Heart left ventricle (tissue), 16 donors: Measurements from ENCODE around the gene SMC5. TPM values are rescaled to one million over a fixed set of nuclear protein-coding genes. Genes with fewer than 3 reads are reported as not detected.

Experiments
- ATAC-seq, 4 donors: fragments of 200-7000 bp; cut with Tn5 transposase; one replicate each; pipeline ENCODE4 v1.9.1; 2020 to 2022; ENCODE audit warnings: moderate library complexity in 4 of 4, mild to moderate bottlenecking in 3 of 4, moderate number of reproducible peaks in 1 of 4
- DNase-seq, 5 donors: peaks; one replicate each; pipeline ENCODE4 v3.0.0-alpha.2; 2020
- H3K27ac ChIP-seq, 12 donors: fragments of 200-600 bp; sonication (generic) in 4 of 12; one replicate each; pipeline versions ENCODE4 v1.5.0 to v1.8.0; 2016 to 2022; ENCODE audit warnings: mild to moderate bottlenecking in 2 of 12
- H3K27me3 ChIP-seq, 9 donors: fragments of 200-600 bp; sonication (generic) in 2 of 9; one replicate each; pipeline versions ENCODE4 v1.5.1 to v1.8.0; 2016 to 2022; ENCODE audit warnings: mild to moderate bottlenecking in 3 of 9
- H3K36me3 ChIP-seq, 9 donors: fragments of 200-600 bp; sonication (generic) in 2 of 9; one replicate each; pipeline versions ENCODE4 v1.5.0 to v1.8.0; 2018 to 2022; ENCODE audit warnings: mild to moderate bottlenecking in 2 of 9
- H3K4me1 ChIP-seq, 12 donors: fragments of 200-600 bp; sonication (generic) in 4 of 12; one replicate each; pipeline versions ENCODE4 v1.5.0 to v1.8.0; 2016 to 2022; ENCODE audit warnings: mild to moderate bottlenecking in 3 of 12
- H3K4me3 ChIP-seq, 12 donors: fragments of 200-600 bp; sonication (generic) in 4 of 12; one replicate each; pipeline versions ENCODE4 v1.5.0 to v1.8.0; 2017 to 2022; ENCODE audit warnings: mild to moderate bottlenecking in 9 of 12, moderate library complexity in 4 of 12
- H3K9me3 ChIP-seq, 12 donors: fragments of 200-600 bp; sonication (generic) in 4 of 12; one replicate each; pipeline versions ENCODE4 v1.5.0 to v1.8.0; 2016 to 2022; ENCODE audit warnings: mild to moderate bottlenecking in 1 of 12
- CTCF ChIP-seq, 12 donors: fragments of 200-600 bp; sonication (generic) in 4 of 12; IDR thresholded peaks; one replicate each; pipeline versions ENCODE4 v1.5.0 to v1.8.0; 2018 to 2022; ENCODE audit warnings: antibody characterized with exemption in 12 of 12, mild to moderate bottlenecking in 5 of 12
- POLR2A ChIP-seq, 2 donors: fragments of 450-650 bp; IDR thresholded peaks; one replicate each; pipeline ENCODE4 v1.6.1; 2017; ENCODE audit warnings: antibody characterized with exemption in 2 of 2, mild to moderate bottlenecking in 2 of 2, moderate library complexity in 2 of 2
- WGBS, 4 donors: extraction: QIAGEN DNeasy Blood & Tissue Kit in 2 of 4; methylation state at CpG; one replicate each; pipeline versions ENCODE4 v1.1.5 to v1.1.7; 2013 to 2018; 5-methylcytosine and 5-hydroxymethylcytosine counted together
- intact Hi-C, 10 donors: fragments of 100-400 bp; cut with DNase I; formaldehyde crosslinking; loops; one replicate each; pipeline versions ENCODE4 v1.11.1 to v1.14.2; 2022
- polyA plus RNA-seq, 2 donors: library from polyadenylated mRNA; stranded (reverse); fragments of 200-250 nt; gene quantifications; one replicate each; pipeline ENCODE4 v1.2.3, GENCODE V29; 2013
- total RNA-seq, 9 donors: library from RNA; depleted of rRNA in 2 of 9; stranded (reverse); fragments of >200 nt in 2 of 9; fragmentation: NEBNext Ultra II Directional in 3 of 9; extraction: Animal tissue kit (Norgen Biotek cat#: 25700) in 3 of 9; gene quantifications; one replicate each; pipeline versions ENCODE4 v1.1.0 to v1.2.4, GENCODE V29; 2016 to 2023
- donor health status: ischemic (EF 13 %, LVEDD 7.1; RV severe dilation, severe dysfunction).
- donor health status: healthy with polysubstance abuse.
- donor health status: DM: no; HTN: yes; CAD: no.
- donor health status: DM: no; HTN: no; CAD: no.
- donor health status: ischemic (EF 25% LVEDD 6.9; RV normal size, moderate dysfunction).
- donor health status: ischemic (EF 25% LVEDD 5.7; RV mildly dilated, moderate dysfunction).
- donor health status: healthy.
- donor health status: DM: yes; HTN: yes; CAD: no.
- donor health status: ischemic (EF 35%, LVEDD 5.7; RV mildly dilated, moderate dysfunction).
- donor health status: nonischemic (EF 11% LVEDD 7.7; RV severe dilation, severe dysfunction).
- donor health status: DM: yes; HTN: yes; CAD: no.
- donor health status: PGD.
- donor health status: ischemic (EF 29% LVEDD 5.4; RV normal size, mild dysfunction).
- donor health status: nonischemic (EF 23%, LVEDD 6.1; RV moderate dilation, normal function).

SMC5 gene
- total and polyA plus RNA-seq, 11 donors: 6.8 to 14.6 (median 11.0) TPM

- H3K4me3 ChIP-seq: peak overlapping the region; percentile 70 to 97 (median 85)
- H3K4me1 ChIP-seq: peaks cover 5 to 53% (median 41%) of the 10 kb centered on the region in 12 donors
- intact Hi-C loops: loop anchor here in 3 of 10 donors (2.0 to 10.0 kb wide), 3 partner anchors 283 to 347 kb away; no protein-coding TSS in a partner anchor
- peak overlapping the region; percentile 86 to 97 (median 94) for H3K27ac ChIP-seq
- H3K9me3 ChIP-seq: no peaks in the 10 kb centered on the region
- TF ChIP-seq CTCF (IDR thresholded peaks at IDR 0.05): no peak
- no peak for TF ChIP-seq POLR2A (IDR thresholded peaks at IDR 0.05)
- no peaks in the 10 kb centered on the region for H3K27me3 ChIP-seq
- peaks cover 0 to 17% (median 0%) of the 10 kb centered on the region in 9 donors for H3K36me3 ChIP-seq
- 5 to 8% (median 5%) methylated on average over 26 to 27 of the region's 27 CpGs for WGBS, 4 donors
- DNase-seq (peak in 3 of 5 donors; percentile 23 to 31 (median 29)), ATAC-seq (peak; percentile 61 to 78 (median 66))
These were observed 637 bp upstream of the SMC5 start for GRCh38 chr9:70257991-70258691.

DNA sequence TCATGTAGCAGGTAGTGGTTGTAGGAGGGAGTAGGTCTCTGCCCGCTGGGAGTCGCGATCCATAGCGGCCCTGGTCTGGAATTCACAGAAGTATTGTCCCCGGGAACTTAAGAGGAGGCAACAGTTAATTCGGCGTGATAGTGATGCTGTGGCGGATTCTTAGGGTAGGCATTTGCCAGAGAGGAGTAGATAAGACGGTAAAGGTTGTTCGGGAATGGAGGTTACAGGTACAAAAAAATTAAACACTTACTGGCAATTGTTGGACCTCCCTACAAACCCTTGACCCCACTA, 679 bp downstream of the SMC5 start:
- peaks cover 5 to 62% (median 48%) of the 10 kb centered on the region in 12 donors for H3K4me1 ChIP-seq
- DNase-seq (no peak), ATAC-seq (no peak)
- H3K4me3 ChIP-seq: peak overlapping the region; percentile 70 to 97 (median 85)
- no peaks in the 10 kb centered on the region for H3K9me3 ChIP-seq
- H3K27ac ChIP-seq: peak overlapping the region; percentile 86 to 97 (median 94)
- no peak for TF ChIP-seq CTCF (IDR thresholded peaks at IDR 0.05)
- no peak for TF ChIP-seq POLR2A (IDR thresholded peaks at IDR 0.05)
- 1 to 4% (median 2%) methylated on average over 10 of the region's 10 CpGs for WGBS, 4 donors
- H3K27me3 ChIP-seq: no peaks in the 10 kb centered on the region
- intact Hi-C loops: loop anchor here in 3 of 10 donors (2.0 to 10.0 kb wide), 3 partner anchors 285 to 345 kb away; no protein-coding TSS in a partner anchor
- peaks cover 0 to 23% (median 6%) of the 10 kb centered on the region in 9 donors for H3K36me3 ChIP-seq

DNA sequence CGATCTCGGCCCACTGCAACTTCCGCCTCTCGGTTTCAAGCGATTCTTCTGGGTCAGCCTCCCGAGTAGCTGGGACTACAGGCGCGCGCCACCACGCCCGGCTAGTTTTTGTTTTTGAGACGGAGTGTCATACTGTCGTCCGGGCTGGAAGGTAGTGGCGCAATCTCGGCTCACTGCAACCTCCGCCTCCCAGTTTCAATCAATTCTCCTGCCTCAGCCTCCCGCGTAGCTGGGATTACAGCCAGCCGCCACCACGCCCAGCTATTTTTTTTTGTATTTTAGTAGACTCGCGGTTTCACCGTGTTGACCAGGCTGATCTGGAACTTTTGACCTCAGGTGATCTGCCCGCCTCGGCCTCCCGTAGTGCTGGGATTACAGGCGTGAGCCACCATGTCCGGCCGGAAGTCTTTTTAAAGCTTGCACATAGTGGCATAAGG, 1.2 kb downstream of the SMC5 start:
- DNase-seq: peak in 1 of 5 donors; percentile 35
- H3K4me3 ChIP-seq: peak overlapping the region; percentile 70 to 97 (median 85)
- intact Hi-C loops: loop anchor here in 3 of 10 donors (5.0 to 10.0 kb wide), 3 partner anchors 155 to 505 kb away; partner anchors contain the start of gene KLF9 (in 2 of the 3)
- TF ChIP-seq POLR2A (IDR thresholded peaks at IDR 0.05) (no peak), CTCF (IDR thresholded peaks at IDR 0.05) (no peak)
- H3K36me3 ChIP-seq: peaks cover 0 to 29% (median 12%) of the 10 kb centered on the region in 9 donors
- H3K4me1 ChIP-seq: peaks cover 5 to 63% (median 48%) of the 10 kb centered on the region in 12 donors
- ATAC-seq: no peak
- 93 to 95% (median 94%) methylated on average over 30 of the region's 30 CpGs for WGBS, 4 donors
- H3K27me3 ChIP-seq: no peaks in the 10 kb centered on the region
- H3K9me3 ChIP-seq: no peaks in the 10 kb centered on the region
- H3K27ac ChIP-seq: peak overlapping the region in 4 of 12 donors; percentile 87 to 97 (median 96)

- ATAC-seq (no peak), DNase-seq (no peak)
- H3K27me3 ChIP-seq: no peaks in the 10 kb centered on the region
- peak overlapping the region in 7 of 12 donors; percentile 6 to 91 (median 81) for H3K4me3 ChIP-seq
- no peaks in the 10 kb centered on the region for H3K9me3 ChIP-seq
- 93 to 96% (median 95%) methylated on average over 8 of the region's 8 CpGs for WGBS, 4 donors
- peaks cover 0 to 35% (median 18%) of the 10 kb centered on the region in 9 donors for H3K36me3 ChIP-seq
- H3K4me1 ChIP-seq: peaks cover 5 to 63% (median 46%) of the 10 kb centered on the region in 12 donors
- TF ChIP-seq CTCF (IDR thresholded peaks at IDR 0.05) (no peak), POLR2A (IDR thresholded peaks at IDR 0.05) (no peak)
- peak overlapping the region in 1 of 12 donors; percentile 25 for H3K27ac ChIP-seq
- intact Hi-C loops: loop anchor here in 3 of 10 donors (5.0 to 10.0 kb wide), 3 partner anchors 154 to 506 kb away; partner anchors contain the start of gene KLF9 (in 2 of the 3)
These were observed 1.8 kb downstream of the SMC5 start for GRCh38 chr9:70260606-70261005.
